GM12878 (cell line): ENCODE results near the gene LITAF. TPM values are rescaled to one million over a fixed set of nuclear protein-coding genes. Genes with fewer than 3 reads are reported as not detected.
A peak's percentile ranks its signal among the peaks of the same experiment; 100 is the strongest.

Source experiments
- ATAC-seq: fragments of 200-7000 bp; cut with Tn5 transposase; 3 replicates; pipeline ENCODE4 v1.9.1; 2020; ENCODE audit warnings: mild to moderate bottlenecking, moderate library complexity
- BruUV-seq: library from RNA; stranded (reverse); fragments of 400-500 nt; replicated peaks from 2 replicates; lab custom pipeline; 2021; lab: Mats Ljungman, UMichigan
- CTCF ChIA-PET: fragments of 300-600 bp; sonication (Branson Sonifier 250); formaldehyde crosslinking; extraction: SDS; loops from one replicate; lab custom pipeline; 2021; ENCODE audit warnings: inconsistent platforms; lab: Yijun Ruan, JAX
- POLR2A ChIA-PET: fragments of 350-600 bp; formaldehyde crosslinking; extraction: SDS; loops from one replicate; lab custom pipeline; 2021; ENCODE audit warnings: inconsistent platforms; lab: Charles Lee
- RAD21 ChIA-PET: fragments of 300-600 bp; sonication (Branson Sonifier 250); formaldehyde crosslinking; loops from one replicate; lab custom pipeline; 2023; ENCODE audit warnings: antibody characterized with exemption; ENCODE audit not compliant: unreplicated experiment; lab: Charles Lee
- SMC1A ChIA-PET: fragments of 300-600 bp; sonication (Branson Sonifier 250); formaldehyde crosslinking; loops from one replicate; lab custom pipeline; 2023; ENCODE audit not compliant: unreplicated experiment, uncharacterized antibody; lab: Charles Lee
- DNase-seq: peaks from one replicate; pipeline ENCODE4 v3.0.0-alpha.2; 2011; ENCODE audit warnings: low read depth, low spot score
- FAIRE-seq: peaks from 3 replicates; lab custom pipeline; 2011; peaks lifted over from hg19 to GRCh38; lab: Jason Lieb, UNC
- H2AFZ ChIP-seq: 2 replicates; pipeline ENCODE4 v1.6.0; 2011; ENCODE audit warnings: low read depth, low read length, control low read depth; ENCODE audit not compliant: control insufficient read depth
- H3K27ac ChIP-seq: 2 replicates; pipeline ENCODE4 v1.5.1; 2011; ENCODE audit warnings: control low read depth; ENCODE audit not compliant: control insufficient read depth, insufficient read depth
- H3K27me3 ChIP-seq, 2 experiments: replicated peaks in 1 of 2; 2 replicates each; pipeline versions ENCODE4 v1.6.0 to v1.6.1; 2011; ENCODE audit warnings: low read length in 1 of 2; ENCODE audit not compliant: control insufficient read depth in 2 of 2, insufficient read depth in 2 of 2
- H3K36me3 ChIP-seq, 2 experiments: 2 replicates each; pipeline ENCODE4 v1.5.1; 2011; ENCODE audit warnings: low read length in 1 of 2; ENCODE audit not compliant: control insufficient read depth in 2 of 2, insufficient read depth in 2 of 2
- H3K4me1 ChIP-seq: 2 replicates; pipeline ENCODE4 v1.6.1; 2011; ENCODE audit warnings: mild to moderate bottlenecking, low read length, moderate library complexity, mixed read lengths; ENCODE audit not compliant: control insufficient read depth, insufficient read depth
- H3K4me2 ChIP-seq: 2 replicates; pipeline ENCODE4 v1.6.0; 2011; ENCODE audit warnings: control low read depth; ENCODE audit not compliant: control insufficient read depth, insufficient read depth
- H3K4me3 ChIP-seq: fragments of 200-600 bp; sonication (generic); 2 replicates; pipeline ENCODE4 v1.5.1; 2016
- H3K79me2 ChIP-seq: 2 replicates; pipeline ENCODE4 v1.6.0; 2011; ENCODE audit warnings: low read length; ENCODE audit not compliant: control insufficient read depth, insufficient read depth
- H3K9ac ChIP-seq: 2 replicates; pipeline ENCODE4 v1.8.0; 2011; ENCODE audit warnings: low read length, control low read depth, mixed read lengths; ENCODE audit not compliant: control insufficient read depth, insufficient read depth
- H3K9me3 ChIP-seq: replicated peaks from 3 replicates; pipeline ENCODE4 v1.5.1; 2011; ENCODE audit warnings: mild to moderate bottlenecking, low read length; ENCODE audit not compliant: control insufficient read depth, insufficient read depth
- H4K20me1 ChIP-seq: 2 replicates; pipeline ENCODE4 v1.6.0; 2011; ENCODE audit not compliant: control insufficient read depth, insufficient read depth
- CUX1 ChIP-seq: IDR thresholded peaks from 2 replicates; pipeline ENCODE4 v1.6.1; 2012; ENCODE audit warnings: improper control_type of control experiment, low read depth, low read length; ENCODE audit not compliant: insufficient replicate concordance
- HDAC6 ChIP-seq: fragments of 200-600 bp; sonication (generic); IDR thresholded peaks from one replicate; pipeline ENCODE4 v1.8.0; 2017; ENCODE audit warnings: antibody characterized with exemption; ENCODE audit not compliant: unreplicated experiment
- MEF2A ChIP-seq: IDR thresholded peaks from 2 replicates; pipeline ENCODE4 v1.6.1; 2011; ENCODE audit warnings: low read depth, mild to moderate bottlenecking, low read length, moderate library complexity; ENCODE audit not compliant: insufficient read depth
- MXI1 ChIP-seq: fragments of 150-350 bp; IDR thresholded peaks from 2 replicates; pipeline ENCODE4 v1.6.1; 2011; ENCODE audit warnings: low read depth, mild to moderate bottlenecking, inconsistent platforms, low read length, improper control_type of control experiment
- MYB ChIP-seq: fragments of 150-350 bp; IDR thresholded peaks from 2 replicates; pipeline ENCODE4 v1.6.1; 2014; ENCODE audit warnings: mild to moderate bottlenecking, low read depth, low read length, borderline replicate concordance
- PAX5 ChIP-seq: IDR thresholded peaks from 2 replicates; pipeline ENCODE4 v1.6.1; 2011; ENCODE audit warnings: low read depth, low read length, borderline replicate concordance
- SMAD1 ChIP-seq: fragments of 450-650 bp; IDR thresholded peaks from 2 replicates; pipeline ENCODE4 v1.6.1; 2018; ENCODE audit warnings: mild to moderate bottlenecking, low read depth; ENCODE audit not compliant: partially characterized antibody
- TCF12 ChIP-seq: IDR thresholded peaks from 2 replicates; pipeline ENCODE4 v1.6.1; 2011; ENCODE audit warnings: low read depth, mild to moderate bottlenecking, low read length
- WGBS: methylation state at CpG from one replicate; pipeline ENCODE4 v1.1.6; 2016; ENCODE audit warnings: low lambda C conversion rate; ENCODE audit not compliant: insufficient replicate concordance, insufficient coverage; ENCODE audit errors: missing lambda C conversion rate; 5-methylcytosine and 5-hydroxymethylcytosine counted together
- in situ Hi-C: fragments of 300-500 bp; cut with MboI; formaldehyde crosslinking; loops from 9 replicates; pipeline ENCODE4 v1.14.3; 2018; ENCODE audit warnings: mixed read lengths
- intact Hi-C: fragments of 100-400 bp; cut with micrococcal nuclease; formaldehyde crosslinking; loops from one replicate; pipeline ENCODE4 v1.14.2; 2022; ENCODE audit not compliant: unreplicated experiment
- polyA plus RNA-seq, 11 experiments: library from polyadenylated mRNA; depleted of rRNA in 4 of 11; unstranded in 6 of 11; stranded (reverse) in 5 of 11; fragments of >200 nt; fragmentation: Nextera tagmentation in 4 of 11; fragmentation: Illumina TruSeq in 1 of 11; extraction: Ambion mirVana in 4 of 11; extraction: Trizol in 1 of 11; gene quantifications; 1 replicate in 1 of 11; 2 replicates in 10 of 11; pipeline versions ENCODE4 v1.2.1 to v1.2.3, GENCODE V29; 2011 to 2016; ENCODE audit warnings: inconsistent platforms in 2 of 11, missing spikeins in 2 of 11, low read depth in 1 of 11
- total RNA-seq, 4 experiments: library from RNA; depleted of rRNA in 3 of 4; stranded (reverse); fragments of >200 nt in 3 of 4; fragmentation: Illumina TruSeq in 1 of 4; extraction: Trizol in 1 of 4; gene quantifications; 2 replicates each; pipeline versions ENCODE4 v1.2.1 to v1.2.3, GENCODE V29; 2013 to 2021
- TF ChIP-seq, protein P1 (sequence below): fragments of 150-350 bp; IDR thresholded peaks from 2 replicates; pipeline ENCODE4 v1.6.1; 2016; ENCODE audit warnings: low read depth, low read length

The LITAF gene
- total and polyA plus RNA-seq, 10 of the 15 experiments (the other 5 are each of a cell fraction or from before 2014, with no cell fraction given), result 99.2 to 211 (median 147) TPM

GRCh38 chr16:11609474-11610120 is 22.9 kb upstream of the LITAF start:
- CTCF ChIA-PET, result interaction anchor here (0.6 to 3.3 kb wide), 2 partner anchors 78 to 80 kb away, joined by 3 to 15 read pairs; no protein-coding TSS in a partner anchor
- RAD21 ChIA-PET, result interaction anchor here (0.9 to 1.0 kb wide), 2 partner anchors 34 to 78 kb away, joined by 3 read pairs; no protein-coding TSS in a partner anchor

More at GRCh38 chr16:11609474-11610120, 22.9 kb upstream of the LITAF start:
- Histone ChIP-seq H2AFZ (no peak overlapping the region), H3K27me3 (no peaks in the 10 kb centered on the region; a peak in 1 of 4 replicates), H4K20me1 (no peaks in the 10 kb centered on the region), H3K9ac (no peak overlapping the region), H3K79me2 (no peaks in the 10 kb centered on the region), H3K4me2 (no peak overlapping the region), H3K27ac (no peak overlapping the region), H3K4me1 (peaks cover 27% of the 10 kb centered on the region), H3K9me3 (no peaks in the 10 kb centered on the region), H3K4me3 (no peak overlapping the region), H3K36me3 (no peaks in the 10 kb centered on the region)
- SMC1A ChIA-PET, result interaction anchor here (0.6 to 1.1 kb wide), 4 partner anchors 26 to 234 kb away, joined by 3 to 5 read pairs (median 4); no protein-coding TSS in a partner anchor
- intact Hi-C loops, result no loop called here
- TF ChIP-seq PAX5 (0 out of 2 replicates have a peak, but pooled peaks have one; percentile 24), MEF2A (no peak), MYB (no peak), MXI1 (no peak), SMAD1 (no peak), CUX1 (no peak), HDAC6 (no peak), TCF12 (no peak)
- TF ChIP-seq, protein P1, sequence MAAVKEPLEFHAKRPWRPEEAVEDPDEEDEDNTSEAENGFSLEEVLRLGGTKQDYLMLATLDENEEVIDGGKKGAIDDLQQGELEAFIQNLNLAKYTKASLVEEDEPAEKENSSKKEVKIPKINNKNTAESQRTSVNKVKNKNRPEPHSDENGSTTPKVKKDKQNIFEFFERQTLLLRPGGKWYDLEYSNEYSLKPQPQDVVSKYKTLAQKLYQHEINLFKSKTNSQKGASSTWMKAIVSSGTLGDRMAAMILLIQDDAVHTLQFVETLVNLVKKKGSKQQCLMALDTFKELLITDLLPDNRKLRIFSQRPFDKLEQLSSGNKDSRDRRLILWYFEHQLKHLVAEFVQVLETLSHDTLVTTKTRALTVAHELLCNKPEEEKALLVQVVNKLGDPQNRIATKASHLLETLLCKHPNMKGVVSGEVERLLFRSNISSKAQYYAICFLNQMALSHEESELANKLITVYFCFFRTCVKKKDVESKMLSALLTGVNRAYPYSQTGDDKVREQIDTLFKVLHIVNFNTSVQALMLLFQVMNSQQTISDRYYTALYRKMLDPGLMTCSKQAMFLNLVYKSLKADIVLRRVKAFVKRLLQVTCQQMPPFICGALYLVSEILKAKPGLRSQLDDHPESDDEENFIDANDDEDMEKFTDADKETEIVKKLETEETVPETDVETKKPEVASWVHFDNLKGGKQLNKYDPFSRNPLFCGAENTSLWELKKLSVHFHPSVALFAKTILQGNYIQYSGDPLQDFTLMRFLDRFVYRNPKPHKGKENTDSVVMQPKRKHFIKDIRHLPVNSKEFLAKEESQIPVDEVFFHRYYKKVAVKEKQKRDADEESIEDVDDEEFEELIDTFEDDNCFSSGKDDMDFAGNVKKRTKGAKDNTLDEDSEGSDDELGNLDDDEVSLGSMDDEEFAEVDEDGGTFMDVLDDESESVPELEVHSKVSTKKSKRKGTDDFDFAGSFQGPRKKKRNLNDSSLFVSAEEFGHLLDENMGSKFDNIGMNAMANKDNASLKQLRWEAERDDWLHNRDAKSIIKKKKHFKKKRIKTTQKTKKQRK, result no peak
- 82% methylated on average over 14 of the region's 14 CpGs for WGBS
- in situ Hi-C loops, result no loop called here
- ATAC-seq, result no peak
- DNase-seq, result no peak
- no TSS peak for BruUV-seq
- POLR2A ChIA-PET, result no interaction called here
- no peak for FAIRE-seq
